Tibial nerve (tissue), 4 donors: ENCODE results near the gene PRDM10.

Experiments
- EP300 ChIP-seq, 2 donors: sonication (generic); formaldehyde crosslinking; IDR thresholded peaks; one replicate each; pipeline ENCODE4 v1.6.1; 2017; ENCODE audit warnings: antibody characterized with exemption in 2 of 2, mild to moderate bottlenecking in 1 of 2
- POLR2A ChIP-seq, 2 donors: fragments of 450-650 bp; IDR thresholded peaks; one replicate each; pipeline ENCODE4 v1.6.1; 2017; ENCODE audit warnings: antibody characterized with exemption in 2 of 2, mild to moderate bottlenecking in 2 of 2, moderate library complexity in 2 of 2
- TF ChIP-seq, protein P1 (sequence below), 5 experiments: fragments of 200-600 bp in 3 of 5; fragments of 450-650 bp in 2 of 5; sonication (generic) in 3 of 5; IDR thresholded peaks; one replicate each; pipeline ENCODE4 v1.5.1; 2016 to 2019; ENCODE audit warnings: antibody characterized with exemption in 5 of 5, mild to moderate bottlenecking in 3 of 5, moderate library complexity in 2 of 5

DNA sequence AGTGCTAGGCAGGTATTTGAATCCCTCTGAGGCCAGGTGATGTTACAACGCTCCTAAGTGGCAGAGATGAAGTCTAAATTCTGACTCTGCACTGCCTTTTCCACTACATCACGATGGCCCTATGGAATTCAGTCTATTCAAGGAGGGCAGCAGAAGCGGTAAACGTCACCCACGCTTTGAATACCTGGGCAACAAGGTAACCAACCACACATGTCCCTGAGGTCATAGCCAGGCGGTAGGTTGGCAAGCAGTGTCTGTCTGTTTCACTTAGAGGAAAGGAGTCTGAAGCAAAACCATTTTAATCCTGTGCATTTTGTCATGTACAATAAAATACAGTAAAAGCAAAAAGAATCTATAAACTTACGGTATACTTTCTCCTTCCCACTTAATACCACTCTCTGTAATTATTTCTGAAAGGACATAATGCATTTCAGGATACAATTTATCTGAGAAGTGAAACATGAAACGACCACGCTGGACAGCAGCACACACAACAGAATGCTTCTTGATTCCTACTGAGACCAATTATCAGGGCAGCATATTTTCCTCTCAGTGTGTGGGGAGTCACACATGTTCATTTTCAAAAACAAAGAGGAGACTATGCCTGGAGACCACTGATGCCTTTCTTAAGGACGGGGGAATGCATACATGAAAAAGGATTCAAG is 51.3 kb downstream of the PRDM10 start:
- TF ChIP-seq, protein P1, sequence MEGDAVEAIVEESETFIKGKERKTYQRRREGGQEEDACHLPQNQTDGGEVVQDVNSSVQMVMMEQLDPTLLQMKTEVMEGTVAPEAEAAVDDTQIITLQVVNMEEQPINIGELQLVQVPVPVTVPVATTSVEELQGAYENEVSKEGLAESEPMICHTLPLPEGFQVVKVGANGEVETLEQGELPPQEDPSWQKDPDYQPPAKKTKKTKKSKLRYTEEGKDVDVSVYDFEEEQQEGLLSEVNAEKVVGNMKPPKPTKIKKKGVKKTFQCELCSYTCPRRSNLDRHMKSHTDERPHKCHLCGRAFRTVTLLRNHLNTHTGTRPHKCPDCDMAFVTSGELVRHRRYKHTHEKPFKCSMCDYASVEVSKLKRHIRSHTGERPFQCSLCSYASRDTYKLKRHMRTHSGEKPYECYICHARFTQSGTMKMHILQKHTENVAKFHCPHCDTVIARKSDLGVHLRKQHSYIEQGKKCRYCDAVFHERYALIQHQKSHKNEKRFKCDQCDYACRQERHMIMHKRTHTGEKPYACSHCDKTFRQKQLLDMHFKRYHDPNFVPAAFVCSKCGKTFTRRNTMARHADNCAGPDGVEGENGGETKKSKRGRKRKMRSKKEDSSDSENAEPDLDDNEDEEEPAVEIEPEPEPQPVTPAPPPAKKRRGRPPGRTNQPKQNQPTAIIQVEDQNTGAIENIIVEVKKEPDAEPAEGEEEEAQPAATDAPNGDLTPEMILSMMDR (IDR thresholded peaks at IDR 0.05): no peak
- TF ChIP-seq POLR2A (IDR thresholded peaks at IDR 0.05) (no peak), EP300 (IDR thresholded peaks at IDR 0.05) (no peak)
